Chondrocyte (in vitro differentiated cells): Measurements from ENCODE around the gene LGMN. TPM values are rescaled to one million over a fixed set of nuclear protein-coding genes. Genes with fewer than 3 reads are reported as not detected.

Experiments used
- DNase-seq: peaks from one replicate; pipeline ENCODE4 v3.0.0; 2021; ENCODE audit warnings: mixed read lengths, low spot score
- H3K27ac Mint-ChIP-seq: one replicate; pipeline ENCODE4 v1.8.0; 2021; ENCODE audit warnings: mild to moderate bottlenecking, moderate library complexity, mixed read lengths; ENCODE audit not compliant: unreplicated experiment
- H3K27me3 Mint-ChIP-seq: 2 replicates; pipeline ENCODE4 v1.8.0; 2021; ENCODE audit warnings: low read depth, mixed read lengths
- H3K36me3 Mint-ChIP-seq: 2 replicates; pipeline ENCODE4 v1.8.0; 2021; ENCODE audit warnings: low read depth, mixed read lengths
- H3K4me1 Mint-ChIP-seq: 2 replicates; pipeline ENCODE4 v1.8.0; 2021; ENCODE audit warnings: low read depth, mild to moderate bottlenecking, mixed read lengths
- H3K4me3 Mint-ChIP-seq: one replicate; pipeline ENCODE4 v1.8.0; 2021; ENCODE audit warnings: mild to moderate bottlenecking, moderate library complexity, mixed read lengths; ENCODE audit not compliant: unreplicated experiment
- H3K9me3 Mint-ChIP-seq: 2 replicates; pipeline ENCODE4 v1.8.0; 2021; ENCODE audit warnings: low read depth, mixed read lengths
- total RNA-seq: library from RNA; stranded (reverse); gene quantifications from 3 replicates; pipeline ENCODE4 v1.2.1, GENCODE V29; 2021
- TF ChIP-seq, protein P1 (sequence below): fragments of 200-600 bp; sonication (generic); IDR thresholded peaks from 2 replicates; pipeline ENCODE4 v1.5.0; 2021; ENCODE audit warnings: antibody characterized with exemption, mild to moderate bottlenecking, moderate library complexity

Gene LGMN
- total RNA-seq, 1 donor from 2014 or later, result 134 TPM

DNA sequence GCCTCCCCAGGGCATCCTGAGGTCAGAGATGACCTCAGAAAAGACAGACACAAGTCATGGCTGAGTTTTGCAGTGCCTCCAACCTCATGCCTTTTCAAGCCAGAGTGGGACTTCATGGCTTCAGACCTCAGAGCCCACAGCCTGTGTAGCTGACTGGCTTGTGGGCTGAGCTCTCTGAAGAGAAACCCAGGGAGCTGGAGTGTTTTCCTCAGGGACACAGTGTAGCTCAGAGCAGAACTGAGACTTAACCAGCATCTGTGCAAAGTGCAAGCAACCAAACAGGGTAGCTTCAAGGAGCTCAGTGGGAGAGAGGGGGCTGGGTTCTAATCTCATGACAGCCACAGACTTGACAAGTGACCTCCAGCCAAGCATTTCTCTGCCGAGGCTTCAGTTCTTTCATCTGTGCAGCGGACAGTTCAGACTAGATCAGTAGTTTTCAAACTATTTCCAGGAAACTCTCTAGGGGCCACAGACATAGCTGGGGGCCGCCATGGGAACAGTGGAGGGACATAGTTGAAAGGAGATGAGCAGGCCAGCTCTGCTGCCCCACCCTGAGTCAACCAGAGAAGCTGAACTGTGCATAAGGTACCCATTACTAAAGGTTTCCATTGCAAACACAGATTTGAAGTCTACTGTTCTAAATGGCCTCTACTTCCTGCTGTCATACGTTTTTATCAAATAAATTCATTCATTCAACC lies 80.0 kb downstream of the LGMN start:
- Mint-ChIP-seq H3K9me3 (no peaks in the 10 kb centered on the region), H3K4me1 (peaks cover 5% of the 10 kb centered on the region), H3K4me3 (no peak overlapping the region), H3K27ac (no peak overlapping the region), H3K27me3 (no peaks in the 10 kb centered on the region), H3K36me3 (peaks cover 15% of the 10 kb centered on the region)
- TF ChIP-seq, protein P1, sequence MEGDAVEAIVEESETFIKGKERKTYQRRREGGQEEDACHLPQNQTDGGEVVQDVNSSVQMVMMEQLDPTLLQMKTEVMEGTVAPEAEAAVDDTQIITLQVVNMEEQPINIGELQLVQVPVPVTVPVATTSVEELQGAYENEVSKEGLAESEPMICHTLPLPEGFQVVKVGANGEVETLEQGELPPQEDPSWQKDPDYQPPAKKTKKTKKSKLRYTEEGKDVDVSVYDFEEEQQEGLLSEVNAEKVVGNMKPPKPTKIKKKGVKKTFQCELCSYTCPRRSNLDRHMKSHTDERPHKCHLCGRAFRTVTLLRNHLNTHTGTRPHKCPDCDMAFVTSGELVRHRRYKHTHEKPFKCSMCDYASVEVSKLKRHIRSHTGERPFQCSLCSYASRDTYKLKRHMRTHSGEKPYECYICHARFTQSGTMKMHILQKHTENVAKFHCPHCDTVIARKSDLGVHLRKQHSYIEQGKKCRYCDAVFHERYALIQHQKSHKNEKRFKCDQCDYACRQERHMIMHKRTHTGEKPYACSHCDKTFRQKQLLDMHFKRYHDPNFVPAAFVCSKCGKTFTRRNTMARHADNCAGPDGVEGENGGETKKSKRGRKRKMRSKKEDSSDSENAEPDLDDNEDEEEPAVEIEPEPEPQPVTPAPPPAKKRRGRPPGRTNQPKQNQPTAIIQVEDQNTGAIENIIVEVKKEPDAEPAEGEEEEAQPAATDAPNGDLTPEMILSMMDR, result no peak
- DNase-seq, result no peak

DNA sequence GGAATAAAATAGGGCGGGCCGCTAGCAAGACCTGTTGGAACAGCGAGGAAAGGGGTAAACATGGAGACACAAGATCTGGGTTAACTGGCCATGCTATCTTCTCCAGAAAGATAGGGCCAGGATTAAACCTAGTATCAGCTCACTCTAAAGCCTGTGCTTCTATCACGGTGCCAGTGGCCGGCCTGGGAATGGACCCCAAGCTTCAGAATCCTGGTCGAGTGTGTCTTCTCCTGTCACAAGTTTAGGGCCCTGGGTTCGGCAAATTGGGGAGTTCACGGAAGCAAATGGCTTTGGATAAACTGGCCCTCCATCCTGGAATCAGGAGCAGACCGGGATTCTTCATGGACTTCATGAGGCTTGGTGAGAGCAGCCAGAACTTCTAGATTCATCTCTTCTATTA lies 82.2 kb downstream of the LGMN start:
- no peak for DNase-seq
- TF ChIP-seq, protein P1, result no peak
- Mint-ChIP-seq H3K4me1 (peaks cover 5% of the 10 kb centered on the region), H3K36me3 (peaks cover 16% of the 10 kb centered on the region), H3K9me3 (no peaks in the 10 kb centered on the region), H3K27me3 (no peaks in the 10 kb centered on the region), H3K4me3 (no peak overlapping the region), H3K27ac (no peak overlapping the region)

DNA sequence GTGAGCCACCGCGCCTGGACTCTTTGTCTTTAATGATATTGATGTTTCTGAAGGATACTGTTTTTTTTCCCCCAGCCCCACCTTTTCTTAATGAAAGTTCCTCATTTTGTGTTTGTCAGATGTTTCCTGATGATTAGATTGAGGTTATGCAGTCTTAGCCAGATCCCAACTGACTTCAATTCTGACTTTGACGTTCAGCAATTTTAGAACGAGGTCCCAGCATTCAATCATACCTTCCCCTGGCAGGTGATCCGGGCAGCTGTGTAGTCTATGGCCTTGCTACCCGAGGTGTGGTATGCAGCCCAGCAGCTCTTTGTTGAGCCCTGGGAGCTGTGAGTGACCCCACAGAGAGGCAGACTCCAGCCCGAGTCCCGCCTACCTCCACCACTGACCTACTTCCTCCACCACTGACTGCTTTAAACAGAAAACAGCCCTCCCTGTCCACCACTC lies 82.7 kb downstream of the LGMN start:
- DNase-seq, result no peak
- no peak overlapping the region for H3K27ac Mint-ChIP-seq
- TF ChIP-seq, protein P1, result no peak
- H3K4me1 Mint-ChIP-seq, result peaks cover 5% of the 10 kb centered on the region
- H3K9me3 Mint-ChIP-seq, result no peaks in the 10 kb centered on the region
- peaks cover 18% of the 10 kb centered on the region for H3K36me3 Mint-ChIP-seq
- H3K27me3 Mint-ChIP-seq, result no peaks in the 10 kb centered on the region
- no peak overlapping the region for H3K4me3 Mint-ChIP-seq

DNA sequence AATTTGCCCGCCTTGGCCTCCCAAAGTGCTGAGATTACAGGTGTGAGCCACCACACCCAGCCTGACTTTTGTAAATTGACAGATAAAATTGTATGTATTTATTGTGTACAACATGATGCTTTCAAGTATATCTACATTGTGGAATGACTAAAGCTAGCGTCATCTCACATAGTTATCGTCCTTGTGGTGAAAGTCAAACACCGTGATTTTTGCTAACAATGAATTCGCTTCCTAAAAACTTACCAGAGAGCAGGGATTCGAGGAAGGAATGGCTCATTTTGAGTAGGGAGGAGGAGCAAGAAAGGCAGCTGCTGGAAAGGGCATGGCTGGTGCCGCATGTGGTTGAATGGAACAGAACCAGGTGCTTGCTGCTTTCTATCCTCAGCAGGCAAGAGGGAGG lies 85.4 kb downstream of the LGMN start:
- Mint-ChIP-seq H3K4me3 (no peak overlapping the region), H3K27me3 (no peaks in the 10 kb centered on the region), H3K27ac (no peak overlapping the region), H3K36me3 (peaks cover 34% of the 10 kb centered on the region), H3K9me3 (no peaks in the 10 kb centered on the region), H3K4me1 (no peaks in the 10 kb centered on the region)
- no peak for DNase-seq
- TF ChIP-seq, protein P1, result no peak

DNA sequence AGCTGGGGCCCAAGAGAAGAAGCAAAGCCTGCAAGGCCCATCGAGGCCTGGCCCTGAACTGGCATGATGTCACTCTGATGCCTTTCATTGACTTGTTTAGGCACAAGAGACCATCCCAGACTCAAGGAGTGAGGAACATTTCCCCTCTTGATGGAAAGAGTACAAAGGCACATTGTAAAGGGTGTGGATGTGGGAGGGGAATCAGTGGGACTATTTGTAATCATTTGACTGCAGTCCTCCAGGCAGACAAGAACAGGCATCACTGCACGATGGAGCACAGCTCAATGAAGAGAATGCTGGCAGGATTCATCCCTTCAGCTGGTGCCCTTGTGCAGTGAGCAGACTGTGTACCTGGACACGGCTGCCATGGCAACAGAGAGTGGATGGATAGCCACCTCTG lies 87.9 kb downstream of the LGMN start:
- no peak overlapping the region for H3K27ac Mint-ChIP-seq

More for the DNA sequence above, 87.9 kb downstream of the LGMN start:
- no peaks in the 10 kb centered on the region for H3K9me3 Mint-ChIP-seq
- H3K36me3 Mint-ChIP-seq, result peaks cover 31% of the 10 kb centered on the region
- H3K4me1 Mint-ChIP-seq, result no peaks in the 10 kb centered on the region
- DNase-seq, result no peak
- TF ChIP-seq, protein P1, result no peak
- H3K4me3 Mint-ChIP-seq, result no peak overlapping the region
- no peaks in the 10 kb centered on the region for H3K27me3 Mint-ChIP-seq
